C4-2B (cell line): Measurements from ENCODE around the gene ATRNL1.

ENCODE experiments used
- ZFX ChIP-seq: fragments of 450-650 bp; IDR thresholded peaks from 2 replicates; pipeline ENCODE4 v1.6.1; 2017
- TF ChIP-seq, protein P1 (sequence below): fragments of 450-650 bp; conservative IDR thresholded peaks from 2 replicates; pipeline ENCODE4 v1.5.1; 2017; ENCODE audit warnings: mild to moderate bottlenecking

DNA sequence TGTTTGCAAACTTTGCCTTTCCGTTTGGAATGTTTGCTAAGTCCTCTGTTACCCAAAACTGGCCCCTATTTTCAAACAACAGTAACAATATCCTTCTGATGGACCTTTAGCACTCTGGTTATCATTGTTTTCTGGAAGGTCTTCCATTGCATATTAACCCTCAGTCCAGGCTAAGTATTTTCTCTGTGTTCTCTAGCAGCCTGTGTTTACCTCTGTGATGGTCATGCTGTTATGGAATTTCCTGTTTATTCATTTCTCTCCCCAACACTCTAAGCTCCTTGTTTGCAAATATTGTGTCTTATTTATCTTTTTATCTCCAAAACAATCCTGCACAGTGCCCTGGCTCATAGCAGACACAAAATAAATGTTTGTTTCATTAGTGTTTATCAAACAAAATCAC, 560.3 kb downstream of the ATRNL1 start:
- TF ChIP-seq, protein P1, sequence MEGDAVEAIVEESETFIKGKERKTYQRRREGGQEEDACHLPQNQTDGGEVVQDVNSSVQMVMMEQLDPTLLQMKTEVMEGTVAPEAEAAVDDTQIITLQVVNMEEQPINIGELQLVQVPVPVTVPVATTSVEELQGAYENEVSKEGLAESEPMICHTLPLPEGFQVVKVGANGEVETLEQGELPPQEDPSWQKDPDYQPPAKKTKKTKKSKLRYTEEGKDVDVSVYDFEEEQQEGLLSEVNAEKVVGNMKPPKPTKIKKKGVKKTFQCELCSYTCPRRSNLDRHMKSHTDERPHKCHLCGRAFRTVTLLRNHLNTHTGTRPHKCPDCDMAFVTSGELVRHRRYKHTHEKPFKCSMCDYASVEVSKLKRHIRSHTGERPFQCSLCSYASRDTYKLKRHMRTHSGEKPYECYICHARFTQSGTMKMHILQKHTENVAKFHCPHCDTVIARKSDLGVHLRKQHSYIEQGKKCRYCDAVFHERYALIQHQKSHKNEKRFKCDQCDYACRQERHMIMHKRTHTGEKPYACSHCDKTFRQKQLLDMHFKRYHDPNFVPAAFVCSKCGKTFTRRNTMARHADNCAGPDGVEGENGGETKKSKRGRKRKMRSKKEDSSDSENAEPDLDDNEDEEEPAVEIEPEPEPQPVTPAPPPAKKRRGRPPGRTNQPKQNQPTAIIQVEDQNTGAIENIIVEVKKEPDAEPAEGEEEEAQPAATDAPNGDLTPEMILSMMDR, result no peak
- TF ChIP-seq ZFX, result no peak
